Lower lobe of right lung (tissue), 2 donors: ENCODE results near the gene ZNF584. TPM values are rescaled to one million over a fixed set of nuclear protein-coding genes. Genes with fewer than 3 reads are reported as not detected.
A peak's percentile ranks its signal among the peaks of the same experiment; 100 is the strongest.
"Not testable (repeated sequence)": the region's sequence is repeated elsewhere in the genome, so short reads cannot be mapped to it uniquely, and the experiment has no call there.

Experiments used
- ATAC-seq, 2 donors: fragments of 200-7000 bp; cut with Tn5 transposase; one replicate each; pipeline ENCODE4 v1.9.1; 2020 to 2022; ENCODE audit warnings: mild to moderate bottlenecking in 2 of 2, moderate library complexity in 2 of 2
- DNase-seq: peaks from one replicate; pipeline ENCODE4 v3.0.0-alpha.2; 2020
- H3K27ac ChIP-seq: fragments of 200-600 bp; one replicate; pipeline ENCODE4 v1.8.0; 2022
- H3K27me3 ChIP-seq: fragments of 200-600 bp; one replicate; pipeline ENCODE4 v1.8.0; 2022; ENCODE audit warnings: low read depth
- H3K36me3 ChIP-seq: fragments of 200-600 bp; one replicate; pipeline ENCODE4 v1.8.0; 2022; ENCODE audit warnings: mild to moderate bottlenecking
- H3K4me1 ChIP-seq: fragments of 200-600 bp; one replicate; pipeline ENCODE4 v1.8.0; 2022
- H3K4me3 ChIP-seq: fragments of 200-600 bp; one replicate; pipeline ENCODE4 v1.8.0; 2022; ENCODE audit warnings: mild to moderate bottlenecking
- H3K9me3 ChIP-seq: fragments of 200-600 bp; one replicate; pipeline ENCODE4 v1.8.0; 2022
- intact Hi-C: fragments of 100-400 bp; cut with DNase I; formaldehyde crosslinking; loops from one replicate; pipeline ENCODE4 v1.11.0; 2022
- total RNA-seq: library from RNA; stranded (reverse); fragmentation: NEBNext Ultra II Directional; extraction: Animal tissue kit (Norgen Biotek cat#: 25700); gene quantifications from one replicate; pipeline ENCODE4 v1.2.1, GENCODE V29; 2021
- TF ChIP-seq, protein P1 (sequence below): fragments of 200-600 bp; IDR thresholded peaks from one replicate; pipeline ENCODE4 v1.8.0; 2022; ENCODE audit warnings: antibody characterized with exemption, mild to moderate bottlenecking
- donor health status: DM: no; HTN: yes; CAD: no; lungs with severe emphysema.

The ZNF584 gene
- total RNA-seq, 1 donor from 2014 or later = 10.0 TPM

DNA sequence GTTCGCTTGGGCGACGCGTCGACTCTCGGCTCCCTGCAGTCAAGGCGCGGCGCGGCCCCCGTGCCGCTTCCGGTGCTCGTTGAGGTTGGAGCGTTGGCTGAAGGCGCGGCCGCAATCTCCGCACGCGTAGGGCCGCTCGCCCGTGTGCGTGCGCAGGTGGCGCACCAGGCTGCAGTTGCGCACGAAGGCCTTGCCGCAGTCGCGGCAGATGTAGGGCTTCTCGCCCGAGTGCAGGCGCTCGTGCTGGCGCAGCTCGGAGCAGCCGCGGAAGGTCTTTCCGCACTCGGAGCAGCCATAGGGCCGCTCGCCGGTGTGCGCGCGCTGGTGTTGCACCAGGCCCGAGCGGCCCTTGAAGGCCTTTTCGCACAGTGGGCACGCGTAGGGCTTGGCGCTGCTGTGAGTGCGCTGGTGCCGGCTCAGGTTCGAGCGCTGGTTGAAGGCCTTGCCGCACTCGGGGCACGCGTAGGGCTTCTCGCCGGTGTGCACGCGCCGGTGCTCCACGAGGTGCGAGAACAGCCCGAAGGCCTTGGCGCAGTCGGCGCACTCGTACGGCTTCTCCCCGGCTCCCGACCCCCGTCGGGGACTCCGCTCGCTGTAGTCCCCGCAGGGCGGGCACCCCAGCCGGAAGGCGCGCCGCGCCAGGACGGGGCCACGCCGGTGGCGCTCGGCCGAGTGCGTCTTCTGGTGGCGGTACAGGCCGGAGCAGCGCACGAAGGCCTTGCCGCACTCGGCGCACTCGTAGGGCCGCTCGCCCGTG lies 40.6 kb upstream of the ZNF584 start:
- TF ChIP-seq, protein P1, sequence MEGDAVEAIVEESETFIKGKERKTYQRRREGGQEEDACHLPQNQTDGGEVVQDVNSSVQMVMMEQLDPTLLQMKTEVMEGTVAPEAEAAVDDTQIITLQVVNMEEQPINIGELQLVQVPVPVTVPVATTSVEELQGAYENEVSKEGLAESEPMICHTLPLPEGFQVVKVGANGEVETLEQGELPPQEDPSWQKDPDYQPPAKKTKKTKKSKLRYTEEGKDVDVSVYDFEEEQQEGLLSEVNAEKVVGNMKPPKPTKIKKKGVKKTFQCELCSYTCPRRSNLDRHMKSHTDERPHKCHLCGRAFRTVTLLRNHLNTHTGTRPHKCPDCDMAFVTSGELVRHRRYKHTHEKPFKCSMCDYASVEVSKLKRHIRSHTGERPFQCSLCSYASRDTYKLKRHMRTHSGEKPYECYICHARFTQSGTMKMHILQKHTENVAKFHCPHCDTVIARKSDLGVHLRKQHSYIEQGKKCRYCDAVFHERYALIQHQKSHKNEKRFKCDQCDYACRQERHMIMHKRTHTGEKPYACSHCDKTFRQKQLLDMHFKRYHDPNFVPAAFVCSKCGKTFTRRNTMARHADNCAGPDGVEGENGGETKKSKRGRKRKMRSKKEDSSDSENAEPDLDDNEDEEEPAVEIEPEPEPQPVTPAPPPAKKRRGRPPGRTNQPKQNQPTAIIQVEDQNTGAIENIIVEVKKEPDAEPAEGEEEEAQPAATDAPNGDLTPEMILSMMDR = no peak
- no peak overlapping the region for H3K4me3 ChIP-seq
- intact Hi-C loops = no loop called here
- peaks cover 5% of the 10 kb centered on the region for H3K4me1 ChIP-seq
- no peak overlapping the region for H3K27ac ChIP-seq
- H3K27me3 ChIP-seq = peaks cover 7% of the 10 kb centered on the region
- DNase-seq (no peak), ATAC-seq (no peak)
- no peaks in the 10 kb centered on the region for H3K36me3 ChIP-seq
- H3K9me3 ChIP-seq = no peaks in the 10 kb centered on the region

DNA sequence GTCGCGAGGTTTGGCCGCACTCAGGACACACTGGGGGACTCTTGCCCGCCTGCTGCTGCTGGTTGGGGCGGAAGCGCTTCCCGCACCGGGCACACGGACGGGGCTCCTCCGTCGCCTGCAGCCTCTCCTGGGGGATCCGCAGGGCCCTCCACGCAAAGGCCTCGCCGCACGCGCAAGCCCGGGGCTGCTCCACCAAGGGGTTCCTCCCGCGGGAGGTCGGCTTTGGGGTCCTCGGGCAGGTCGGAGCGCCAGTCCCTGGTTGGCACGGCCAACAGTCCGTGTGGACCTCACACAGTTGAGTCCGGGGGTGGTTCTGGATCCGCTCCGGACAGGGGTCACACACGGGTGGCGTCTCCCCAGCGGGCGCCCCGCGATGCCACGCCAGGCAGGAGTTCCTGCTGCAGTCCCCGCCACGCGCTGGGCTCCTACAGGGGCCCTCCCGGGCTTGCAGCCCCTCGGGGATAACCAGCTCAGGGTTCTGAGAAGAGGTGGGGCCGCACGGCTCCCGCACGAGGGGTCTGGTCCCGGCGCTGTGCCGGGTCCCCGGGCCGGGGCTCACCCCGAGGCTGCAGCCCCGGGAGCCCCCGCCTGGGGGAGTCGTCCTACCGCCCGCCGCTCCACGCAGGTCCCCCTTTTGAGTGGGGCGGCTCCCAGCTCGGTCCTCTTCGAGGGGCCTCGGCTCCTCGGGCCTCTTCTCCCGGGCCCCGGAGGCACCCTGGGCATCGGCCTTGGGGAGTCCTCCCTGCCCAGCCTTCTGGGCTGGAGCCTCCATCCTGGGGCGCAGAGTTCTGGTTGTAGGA lies 39.7 kb upstream of the ZNF584 start:
- Histone ChIP-seq H3K27ac (no peak overlapping the region), H3K36me3 (no peaks in the 10 kb centered on the region), H3K4me3 (no peak overlapping the region), H3K9me3 (no peaks in the 10 kb centered on the region), H3K4me1 (peaks cover 12% of the 10 kb centered on the region), H3K27me3 (peaks cover 7% of the 10 kb centered on the region)
- no peak for DNase-seq
- intact Hi-C loops = no loop called here
- ATAC-seq = no peak
- TF ChIP-seq, protein P1 = no peak

GRCh38 chr19:58372311-58373133 lies 35.9 kb upstream of the ZNF584 start:
- intact Hi-C loops = no loop called here
- no peaks in the 10 kb centered on the region for H3K36me3 ChIP-seq
- H3K4me1 ChIP-seq = peaks cover 12% of the 10 kb centered on the region
- H3K27ac ChIP-seq = peak overlapping the region; percentile 24
- H3K9me3 ChIP-seq = no peaks in the 10 kb centered on the region
- no peak overlapping the region for H3K4me3 ChIP-seq
- no peak for DNase-seq
- ATAC-seq = peak; percentile 81 to 87
- TF ChIP-seq, protein P1 = peak; percentile 9
- H3K27me3 ChIP-seq = peaks cover 2% of the 10 kb centered on the region

- Histone ChIP-seq H3K4me1 (peaks cover 13% of the 10 kb centered on the region), H3K27me3 (no peaks in the 10 kb centered on the region), H3K27ac (no peak overlapping the region), H3K36me3 (no peaks in the 10 kb centered on the region), H3K9me3 (no peaks in the 10 kb centered on the region), H3K4me3 (no peak overlapping the region)
- intact Hi-C loops = no loop called here
- no peak for ATAC-seq
- TF ChIP-seq, protein P1 = no peak
- no peak for DNase-seq
These were observed 34.2 kb upstream of the ZNF584 start for GRCh38 chr19:58374200-58374599.

DNA sequence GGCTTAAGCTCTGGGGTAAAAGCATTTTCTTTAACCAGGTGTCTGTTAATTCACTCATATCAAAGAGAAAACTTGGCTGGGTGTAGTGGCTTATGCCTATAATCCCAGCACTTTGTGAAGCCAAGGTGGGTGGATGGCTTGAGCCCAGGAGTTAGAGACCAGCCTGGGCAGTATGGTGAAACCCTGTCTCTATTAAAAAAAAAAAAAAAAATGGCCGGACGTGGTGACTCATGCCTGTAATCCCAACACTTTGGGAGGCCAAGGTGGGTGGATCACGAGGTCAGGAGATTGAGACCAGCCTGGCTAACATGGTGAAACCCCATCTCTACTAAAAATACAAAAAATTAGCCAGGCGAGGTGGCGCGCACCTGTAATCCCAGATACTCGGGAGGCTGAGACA lies 31.7 kb upstream of the ZNF584 start:
- intact Hi-C loops, ATAC-seq, H3K27ac ChIP-seq, H3K9me3 ChIP-seq, H3K4me3 ChIP-seq, H3K36me3 ChIP-seq, H3K27me3 ChIP-seq, DNase-seq: not testable (repeated sequence)
- H3K4me1 ChIP-seq = peaks cover 29% of the 10 kb centered on the region
